ENCODE data around the gene EFNA4. TPM values are rescaled to one million over a fixed set of nuclear protein-coding genes. Genes with fewer than 3 reads are reported as not detected.

EFNA4 gene
- total RNA-seq, 1 donor from 2014 or later, result 1.7 TPM

DNA sequence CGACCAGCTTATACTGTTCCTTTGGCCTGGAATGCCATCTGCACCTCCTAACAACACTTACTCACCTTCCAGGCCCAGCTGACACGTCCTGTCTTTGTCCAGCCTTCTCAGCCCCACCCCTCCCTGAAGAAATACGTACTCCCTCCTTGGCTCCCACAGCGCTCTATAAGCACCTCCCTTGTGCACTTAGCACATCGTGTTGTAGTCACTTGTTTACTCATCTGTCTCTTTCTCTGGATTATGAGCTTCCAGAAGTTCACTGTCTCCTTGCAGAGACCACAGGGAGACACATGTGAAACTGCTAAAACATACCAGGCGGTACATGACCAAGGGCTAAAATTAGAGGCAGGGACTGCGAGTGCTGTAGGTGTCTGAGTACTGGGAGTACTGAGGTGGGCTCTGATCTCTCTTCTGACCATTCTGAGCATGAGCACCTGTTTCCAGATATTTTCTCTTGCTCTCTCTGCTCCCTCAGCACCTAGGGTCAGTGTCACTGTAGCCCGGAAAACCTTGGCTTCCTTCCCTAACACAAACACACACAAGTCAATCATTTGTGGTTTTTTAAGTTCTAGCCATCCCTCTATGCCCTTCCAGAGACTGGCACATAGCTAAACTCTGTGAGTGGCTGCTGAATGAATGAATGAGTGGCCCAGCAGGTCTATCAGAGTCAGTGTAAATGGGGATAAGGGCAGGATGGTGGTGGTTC lies 24.8 kb upstream of the EFNA4 start:
- TF ChIP-seq, protein P1, sequence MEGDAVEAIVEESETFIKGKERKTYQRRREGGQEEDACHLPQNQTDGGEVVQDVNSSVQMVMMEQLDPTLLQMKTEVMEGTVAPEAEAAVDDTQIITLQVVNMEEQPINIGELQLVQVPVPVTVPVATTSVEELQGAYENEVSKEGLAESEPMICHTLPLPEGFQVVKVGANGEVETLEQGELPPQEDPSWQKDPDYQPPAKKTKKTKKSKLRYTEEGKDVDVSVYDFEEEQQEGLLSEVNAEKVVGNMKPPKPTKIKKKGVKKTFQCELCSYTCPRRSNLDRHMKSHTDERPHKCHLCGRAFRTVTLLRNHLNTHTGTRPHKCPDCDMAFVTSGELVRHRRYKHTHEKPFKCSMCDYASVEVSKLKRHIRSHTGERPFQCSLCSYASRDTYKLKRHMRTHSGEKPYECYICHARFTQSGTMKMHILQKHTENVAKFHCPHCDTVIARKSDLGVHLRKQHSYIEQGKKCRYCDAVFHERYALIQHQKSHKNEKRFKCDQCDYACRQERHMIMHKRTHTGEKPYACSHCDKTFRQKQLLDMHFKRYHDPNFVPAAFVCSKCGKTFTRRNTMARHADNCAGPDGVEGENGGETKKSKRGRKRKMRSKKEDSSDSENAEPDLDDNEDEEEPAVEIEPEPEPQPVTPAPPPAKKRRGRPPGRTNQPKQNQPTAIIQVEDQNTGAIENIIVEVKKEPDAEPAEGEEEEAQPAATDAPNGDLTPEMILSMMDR (IDR thresholded peaks at IDR 0.05; ENCODE audit: borderline replicate concordance), result no peak
- DNase-seq, result no peak
- H3K4me3 ChIP-seq, result no peak overlapping the region
- H3K27me3 ChIP-seq (ENCODE audit: low read depth), result no peaks in the 10 kb centered on the region
- no peaks in the 10 kb centered on the region for H3K9me3 ChIP-seq (replicated peaks)
- peaks cover 12% of the 10 kb centered on the region for H3K4me1 ChIP-seq
- H3K36me3 ChIP-seq, result no peaks in the 10 kb centered on the region
- H3K27ac ChIP-seq (replicated peaks), result no peak overlapping the region
- intact Hi-C loops (cut with micrococcal nuclease), result no loop called here

DNA sequence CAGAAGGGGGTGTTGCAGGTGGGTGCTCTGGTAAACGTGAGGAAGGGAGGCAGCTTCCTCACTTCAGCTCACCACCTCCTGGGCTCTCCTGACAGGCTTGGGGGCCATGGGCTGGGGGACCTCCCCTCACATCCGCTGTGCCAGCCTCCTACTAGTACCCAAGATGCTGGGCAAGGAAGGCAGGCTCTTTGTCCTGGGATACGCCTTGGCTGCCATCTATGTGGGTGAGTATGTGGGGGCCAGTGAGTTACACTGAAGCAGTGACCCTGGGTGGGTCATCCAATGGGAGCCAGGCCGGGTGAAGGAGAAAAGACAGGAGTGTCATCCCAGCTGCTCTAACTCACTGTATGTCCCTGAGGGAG lies 24.3 kb upstream of the EFNA4 start:
- Histone ChIP-seq H3K27me3 (ENCODE audit: low read depth) (no peaks in the 10 kb centered on the region), H3K4me1 (peaks cover 12% of the 10 kb centered on the region), H3K27ac (replicated peaks) (no peak overlapping the region), H3K36me3 (no peaks in the 10 kb centered on the region), H3K4me3 (no peak overlapping the region), H3K9me3 (replicated peaks) (no peaks in the 10 kb centered on the region)
- intact Hi-C loops (cut with micrococcal nuclease), result no loop called here
- TF ChIP-seq, protein P1 (IDR thresholded peaks at IDR 0.05; ENCODE audit: borderline replicate concordance), result no peak
- no peak for DNase-seq

DNA sequence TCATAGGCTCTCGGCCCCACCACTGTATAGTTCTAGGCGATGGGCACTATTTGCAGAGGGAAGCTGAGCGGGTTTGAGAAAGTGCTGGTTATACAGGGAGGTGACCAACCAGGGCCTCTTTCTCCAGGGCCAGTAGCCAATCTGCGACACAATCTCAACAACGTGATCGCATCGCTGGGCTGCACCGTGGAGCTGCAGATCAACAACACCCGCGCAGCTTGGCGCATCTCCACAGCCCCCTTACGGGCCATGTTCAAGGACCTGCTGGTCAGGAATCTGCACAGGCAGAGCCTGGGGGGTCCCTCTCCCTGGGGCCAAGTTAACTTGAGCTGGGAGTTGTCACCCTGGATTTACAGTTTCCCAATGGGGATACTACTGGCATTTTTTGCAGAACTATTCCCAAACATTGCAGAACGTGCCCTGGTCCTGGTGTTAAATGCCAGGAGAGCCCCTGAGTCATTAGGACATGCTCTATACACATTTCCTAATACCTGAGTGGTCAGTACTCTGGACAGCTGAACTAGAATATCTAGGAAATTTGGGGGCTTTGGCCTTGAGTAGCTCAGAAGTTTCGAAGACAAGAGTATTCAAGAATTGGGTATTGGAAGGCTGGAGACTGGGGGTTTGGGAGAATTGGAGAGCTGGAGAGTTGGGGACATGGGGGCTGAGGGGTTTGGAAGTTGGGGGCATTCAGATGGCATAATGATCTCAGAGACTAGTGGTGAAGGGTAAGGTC lies 23.0 kb upstream of the EFNA4 start:
- Histone ChIP-seq H3K36me3 (no peaks in the 10 kb centered on the region), H3K27ac (replicated peaks) (no peak overlapping the region), H3K4me1 (peaks cover 22% of the 10 kb centered on the region), H3K9me3 (replicated peaks) (no peaks in the 10 kb centered on the region), H3K4me3 (no peak overlapping the region), H3K27me3 (ENCODE audit: low read depth) (no peaks in the 10 kb centered on the region)
- intact Hi-C loops (cut with micrococcal nuclease), result no loop called here
- no peak for DNase-seq
- TF ChIP-seq, protein P1 (IDR thresholded peaks at IDR 0.05; ENCODE audit: borderline replicate concordance), result no peak

DNA sequence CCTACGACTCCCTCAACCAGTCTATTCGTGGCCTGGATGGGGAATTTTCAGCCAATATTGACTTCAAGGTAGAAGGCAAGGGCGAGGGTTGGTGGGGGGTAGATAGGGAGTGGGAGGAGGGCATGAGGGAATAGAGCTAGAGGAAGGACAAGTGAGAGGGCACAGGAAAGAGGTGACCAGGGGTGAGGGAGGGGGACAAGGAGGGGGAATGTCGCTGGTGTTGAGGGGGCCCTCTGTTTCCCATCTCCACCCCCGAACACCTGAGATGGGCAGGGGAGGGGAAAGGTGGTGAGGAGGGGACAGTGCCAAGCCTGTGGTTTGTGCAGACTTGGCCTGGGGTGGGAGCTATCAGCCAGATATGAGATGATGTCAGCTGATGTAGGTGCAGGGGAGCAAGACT lies 20.8 kb upstream of the EFNA4 start:
- Histone ChIP-seq H3K4me3 (no peak overlapping the region), H3K27ac (replicated peaks) (no peak overlapping the region), H3K9me3 (replicated peaks) (no peaks in the 10 kb centered on the region), H3K27me3 (ENCODE audit: low read depth) (no peaks in the 10 kb centered on the region), H3K4me1 (peaks cover 18% of the 10 kb centered on the region), H3K36me3 (no peaks in the 10 kb centered on the region)
- DNase-seq, result no peak
- intact Hi-C loops (cut with micrococcal nuclease), result no loop called here
- TF ChIP-seq, protein P1 (IDR thresholded peaks at IDR 0.05; ENCODE audit: borderline replicate concordance), result no peak

DNA sequence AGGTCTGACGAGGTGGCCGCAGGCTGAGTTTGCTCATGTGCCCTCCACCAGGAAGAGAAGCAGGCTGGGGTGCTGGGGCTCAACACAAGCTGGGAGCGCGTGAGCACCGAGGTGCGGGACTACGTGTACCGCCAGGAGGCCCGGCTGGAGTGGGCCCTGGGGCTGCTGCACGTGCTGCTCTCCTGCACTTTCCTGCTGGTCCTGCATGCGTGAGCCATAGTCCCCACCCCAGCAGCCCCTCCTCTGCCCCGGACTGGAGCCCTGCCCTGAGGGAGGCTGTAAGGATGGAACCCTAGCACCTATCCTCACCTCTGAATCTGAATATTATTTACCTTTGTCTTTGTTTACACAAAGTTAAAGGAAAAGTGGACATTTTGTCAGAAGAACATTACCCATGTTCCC lies 20.2 kb upstream of the EFNA4 start:
- Histone ChIP-seq H3K27me3 (ENCODE audit: low read depth) (no peaks in the 10 kb centered on the region), H3K4me1 (peaks cover 18% of the 10 kb centered on the region), H3K4me3 (no peak overlapping the region), H3K36me3 (no peaks in the 10 kb centered on the region), H3K27ac (replicated peaks) (no peak overlapping the region), H3K9me3 (replicated peaks) (no peaks in the 10 kb centered on the region)
- intact Hi-C loops (cut with micrococcal nuclease), result no loop called here
- TF ChIP-seq, protein P1 (IDR thresholded peaks at IDR 0.05; ENCODE audit: borderline replicate concordance), result no peak
- DNase-seq, result no peak

Measured in left ventricle myocardium inferior (tissue), 1 donor.